Limb (tissue), 2 donors: Measurements from ENCODE around the gene HSD3B2.
A peak's percentile ranks its signal among the peaks of the same experiment; 100 is the strongest.
"Not testable (repeated sequence)": the region's sequence is repeated elsewhere in the genome, so short reads cannot be mapped to it uniquely, and the experiment has no call there.

Experiments
- DNase-seq, 2 donors: peaks; one replicate each; pipeline ENCODE4 v3.0.0-alpha.2; 2016; ENCODE audit errors: extremely low spot score in 2 of 2

HSD3B2 gene

GRCh38 chr1:119414950-119415349 lies at the start of gene HSD3B2:
Gene HSD3B2 (plus strand): TSS chr1:119415150. CDS start chr1:119415420, 270 bp downstream.
- DNase-seq = no peak

DNA sequence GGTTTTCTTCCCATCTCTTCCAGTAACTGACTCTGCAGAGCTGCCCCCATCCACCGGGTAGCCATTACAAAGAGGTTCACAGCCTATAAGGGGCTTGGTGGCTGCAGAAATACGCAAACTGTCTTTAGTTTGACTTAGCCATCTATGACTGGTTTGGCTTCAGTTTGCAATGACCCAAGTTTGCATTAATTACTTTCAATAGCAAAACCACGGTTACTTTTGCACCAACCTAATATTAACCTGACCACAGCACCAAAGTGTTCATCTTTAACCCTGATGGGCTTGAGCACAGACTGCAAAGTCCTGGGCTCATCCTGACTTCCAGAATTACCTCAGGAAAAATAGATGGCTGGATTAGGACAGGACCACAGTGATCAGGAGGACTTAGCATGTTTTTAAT lies 48.5 kb upstream of the HSD3B2 start:
- no peak for DNase-seq

DNA sequence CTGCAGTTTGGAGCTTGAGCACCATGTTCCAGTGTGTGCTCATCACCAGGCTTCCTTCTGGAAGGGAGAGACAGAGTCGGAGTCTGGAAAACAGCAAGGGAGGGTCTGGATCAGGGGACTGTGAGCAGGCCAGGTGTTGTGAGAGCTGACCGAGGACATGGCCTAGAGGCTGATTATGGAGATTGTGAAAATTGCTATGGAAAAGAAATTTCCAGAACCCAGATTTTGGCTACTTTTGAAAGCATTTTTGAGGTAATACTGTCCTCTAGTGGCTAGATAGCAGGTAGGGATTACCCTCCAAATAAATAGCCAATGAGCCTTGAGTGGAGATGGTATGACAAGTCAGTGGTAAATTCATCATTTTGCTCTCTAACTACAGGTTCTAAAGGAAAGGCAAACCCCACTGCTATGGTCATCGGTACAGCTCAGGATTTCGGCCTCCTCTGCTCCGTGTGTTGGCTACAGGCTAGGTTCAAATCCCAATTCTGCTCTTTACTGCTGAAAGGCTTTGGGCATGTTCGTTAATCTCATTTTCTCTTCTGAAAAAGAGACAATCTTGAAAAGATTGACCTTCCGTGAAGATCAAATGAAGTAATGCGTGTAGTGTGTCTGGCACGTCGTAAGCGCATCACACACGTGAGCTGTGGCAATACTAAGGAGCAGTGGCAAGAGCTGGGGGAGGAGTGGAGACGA lies 47.4 kb upstream of the HSD3B2 start:
- peak; percentile 32 to 70 for DNase-seq

DNA sequence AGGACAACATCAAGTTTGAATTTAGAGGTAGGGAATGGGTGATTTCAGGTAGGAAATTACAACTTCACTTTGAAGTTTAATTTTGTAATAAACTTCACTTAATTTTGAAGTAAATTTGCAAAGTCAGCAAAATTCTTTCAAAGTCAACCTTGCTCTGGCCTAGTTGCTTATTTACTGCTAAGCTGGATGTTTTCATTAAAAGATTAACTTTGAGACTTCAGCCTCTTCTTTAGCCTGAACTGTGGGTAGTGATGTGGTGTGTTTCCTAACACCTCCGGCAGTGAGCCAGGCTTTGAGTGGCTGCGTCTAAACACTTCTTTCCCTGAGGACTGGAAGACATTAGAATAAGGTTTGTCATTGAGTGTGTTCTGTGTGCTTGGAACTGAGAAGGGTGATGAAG lies 46.4 kb upstream of the HSD3B2 start, which contains the start of gene HAO2:
Gene HAO2, plus strand, starts transcription at position 232 of the 400 bp plus-strand sequence. CDS start 12,301 bp downstream, outside the sequence.
- DNase-seq = no peak

DNA sequence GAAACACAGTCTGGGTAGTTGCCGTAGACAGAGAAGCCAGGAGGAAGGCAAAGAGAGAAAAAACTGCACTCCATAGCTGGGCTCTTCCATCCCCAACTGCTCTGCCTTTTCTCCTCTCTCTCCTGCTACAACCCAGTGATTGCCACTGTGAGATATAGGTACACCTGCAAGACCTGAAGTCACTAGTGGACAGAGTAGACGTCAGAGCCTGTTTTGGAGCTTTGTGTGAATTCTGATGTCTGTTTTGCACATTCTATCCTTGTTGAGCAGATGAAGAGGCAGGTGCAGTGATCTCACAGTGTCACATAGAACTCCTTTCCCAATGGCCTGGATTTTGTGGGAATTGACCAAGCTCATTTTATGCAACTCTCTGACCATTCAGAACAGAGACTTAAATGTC lies 44.2 kb upstream of the HSD3B2 start:
- DNase-seq = no peak

DNA sequence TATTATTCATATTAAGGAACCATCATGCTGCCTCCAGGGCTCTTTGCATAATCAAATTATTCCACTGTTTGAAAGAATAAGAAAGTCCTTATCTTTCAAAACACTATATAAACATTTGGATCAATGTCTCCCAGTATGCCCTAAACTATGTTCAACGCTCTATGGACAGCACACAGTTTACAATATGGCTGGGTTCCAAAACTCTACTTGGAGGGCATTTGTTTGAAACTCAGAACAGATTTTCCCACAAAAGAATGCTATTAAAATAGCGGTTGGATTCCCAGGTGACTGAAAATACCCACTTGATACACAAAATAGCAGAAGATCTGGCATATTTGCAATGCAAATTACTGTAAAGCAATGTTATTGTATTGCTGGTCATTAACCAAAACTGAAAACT lies 43.1 kb upstream of the HSD3B2 start:
- DNase-seq = no peak

GRCh38 chr1:119372503-119373086 lies 42.4 kb upstream of the HSD3B2 start:
- peak; percentile 53 to 57 for DNase-seq

GRCh38 chr1:119373465-119373864 lies 41.5 kb upstream of the HSD3B2 start:
- DNase-seq = no peak

DNA sequence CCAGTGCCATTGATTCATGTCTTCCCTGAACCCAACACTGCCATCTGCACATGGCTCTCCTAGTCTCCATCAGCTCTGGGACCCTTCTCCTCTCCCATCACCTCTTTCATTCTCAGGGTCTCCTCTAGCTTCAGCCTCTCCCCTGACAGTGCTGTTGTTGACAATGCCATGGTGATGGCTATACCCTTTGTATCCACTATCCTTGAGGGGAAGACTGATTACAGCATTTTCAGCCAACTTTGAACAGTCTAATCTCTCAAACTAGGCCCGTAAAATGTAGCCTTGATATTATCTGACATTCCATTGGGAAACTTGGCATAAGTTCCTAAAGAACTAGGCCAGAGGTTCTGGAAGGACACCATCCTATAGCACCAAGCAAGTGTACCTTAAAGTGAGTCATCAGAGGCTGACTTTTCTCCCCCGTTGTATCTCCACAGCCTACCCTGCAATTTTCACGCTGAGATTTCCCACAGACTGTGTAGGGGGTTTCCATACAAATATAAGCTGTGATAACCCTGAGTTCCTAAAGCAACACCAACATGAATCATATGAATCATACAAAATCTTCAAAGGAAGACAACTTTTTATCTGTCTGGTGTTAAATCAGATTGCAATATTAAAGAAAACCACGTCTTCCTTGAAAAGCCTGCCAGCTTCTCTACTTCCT lies 40.6 kb upstream of the HSD3B2 start:
- DNase-seq = no peak

DNA sequence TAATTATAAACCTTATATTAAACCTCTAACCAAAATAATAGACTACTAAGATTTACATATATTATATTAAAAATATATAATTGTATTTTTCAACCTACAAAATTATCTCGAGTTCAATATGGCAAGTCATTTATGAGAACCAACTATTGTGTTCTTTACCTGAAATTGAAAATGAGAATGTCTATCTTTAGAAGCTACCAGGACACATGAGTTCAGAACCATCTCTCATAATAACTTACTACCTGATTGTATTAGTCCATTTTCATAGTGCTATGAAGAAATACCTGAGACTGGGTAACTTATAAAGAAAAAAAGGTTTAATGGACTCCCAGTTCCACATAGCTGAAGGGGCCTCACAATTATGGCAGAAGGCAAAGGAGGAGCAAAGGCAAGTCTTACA lies 39.6 kb upstream of the HSD3B2 start:
- no peak for DNase-seq

DNA sequence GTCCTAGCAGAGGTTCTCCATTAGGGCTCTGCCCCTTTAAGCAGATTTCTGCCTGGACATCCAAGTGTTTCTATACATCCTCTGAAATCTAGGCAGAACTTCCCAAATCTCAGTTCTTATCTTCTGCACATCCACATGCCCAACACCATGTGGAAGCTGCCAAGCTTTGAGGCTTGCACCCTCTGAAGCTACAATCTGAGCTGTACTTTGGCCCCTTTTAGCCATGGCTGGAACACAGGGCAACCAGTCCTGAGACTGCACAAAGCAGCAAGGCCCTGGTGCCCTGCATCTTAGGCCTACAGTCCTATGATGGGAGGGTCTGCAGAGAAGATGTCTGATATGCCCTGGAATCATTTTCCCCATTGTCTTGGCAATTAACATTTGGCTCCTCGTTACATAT lies 38.4 kb upstream of the HSD3B2 start:
- no peak for DNase-seq

GRCh38 chr1:119377594-119377993 lies 37.4 kb upstream of the HSD3B2 start:
- DNase-seq = not testable (repeated sequence)

DNA sequence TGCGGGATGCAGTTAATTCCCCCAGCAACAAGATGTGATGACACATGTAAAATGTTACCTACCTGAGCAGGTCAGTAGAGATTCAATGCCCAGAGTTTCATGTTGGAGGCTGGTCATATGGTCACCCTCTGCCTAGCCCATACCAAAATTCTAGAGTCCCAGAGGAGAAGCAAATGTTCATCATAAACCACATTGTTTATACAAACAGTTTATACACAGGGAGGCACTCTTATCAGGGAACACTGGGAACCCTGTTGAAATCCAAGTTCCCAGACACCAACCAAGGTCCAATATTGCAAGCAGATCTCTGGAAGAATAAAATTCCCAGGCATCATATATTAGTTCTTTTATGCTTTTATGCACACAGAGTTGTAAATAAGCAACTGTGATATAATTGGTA lies 35.8 kb upstream of the HSD3B2 start:
- no peak for DNase-seq

GRCh38 chr1:119380304-119380703 lies 34.6 kb upstream of the HSD3B2 start:
- DNase-seq = no peak

DNA sequence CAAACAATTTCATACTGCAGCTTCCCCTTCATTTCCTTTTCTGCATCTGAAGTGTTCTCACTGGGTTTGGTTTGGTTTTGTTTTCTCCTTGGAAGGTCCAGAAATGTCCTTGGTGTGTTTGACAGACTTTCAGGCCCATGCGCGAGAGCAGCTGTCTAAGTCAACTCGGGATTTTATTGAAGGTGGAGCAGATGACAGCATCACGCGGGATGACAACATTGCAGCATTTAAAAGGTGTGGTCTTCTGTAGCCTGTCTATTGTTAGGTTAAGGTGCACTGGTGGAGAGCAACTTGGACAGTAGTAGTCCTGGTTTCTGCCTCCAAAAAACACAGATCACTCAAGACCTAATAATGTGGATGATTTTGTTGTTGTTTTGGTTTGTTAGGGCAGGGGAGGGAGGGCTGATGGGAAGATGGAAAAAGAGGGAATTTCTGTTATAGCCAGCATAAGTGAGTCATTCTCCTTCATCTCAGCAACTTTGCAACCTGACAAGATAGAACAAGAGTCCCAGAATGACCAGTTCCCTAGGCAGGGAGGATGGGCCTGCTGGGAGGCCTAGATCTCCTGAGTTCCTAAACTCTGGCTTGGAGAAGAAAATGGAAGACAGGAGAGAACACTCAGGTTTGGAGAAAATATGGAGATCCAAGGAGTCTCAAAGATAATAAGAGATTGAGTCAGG lies 33.8 kb upstream of the HSD3B2 start:
- no peak for DNase-seq

DNA sequence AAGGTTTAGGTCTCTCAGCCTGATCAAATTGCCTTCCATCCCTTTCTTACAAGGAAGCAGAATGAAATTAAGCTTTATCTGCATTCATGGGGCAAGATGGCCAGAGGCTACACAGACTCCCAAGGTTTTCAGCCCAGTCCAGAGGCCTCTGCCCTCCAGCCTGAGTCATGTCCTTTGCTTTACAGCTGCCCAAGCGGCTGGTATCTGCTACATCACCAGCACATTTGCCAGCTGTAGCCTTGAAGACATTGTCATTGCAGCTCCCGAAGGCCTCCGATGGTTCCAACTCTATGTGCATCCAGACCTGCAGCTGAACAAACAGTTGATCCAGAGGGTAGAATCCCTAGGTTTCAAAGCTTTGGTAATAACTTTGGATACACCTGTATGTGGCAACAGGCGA lies 30.4 kb upstream of the HSD3B2 start:
- no peak for DNase-seq

GRCh38 chr1:119385650-119386049 lies 29.3 kb upstream of the HSD3B2 start:
- no peak for DNase-seq

GRCh38 chr1:119387858-119388257 lies 27.1 kb upstream of the HSD3B2 start:
- DNase-seq = no peak

- DNase-seq = no peak
Observed at GRCh38 chr1:119388450-119388849, 26.5 kb upstream of the HSD3B2 start.

DNA sequence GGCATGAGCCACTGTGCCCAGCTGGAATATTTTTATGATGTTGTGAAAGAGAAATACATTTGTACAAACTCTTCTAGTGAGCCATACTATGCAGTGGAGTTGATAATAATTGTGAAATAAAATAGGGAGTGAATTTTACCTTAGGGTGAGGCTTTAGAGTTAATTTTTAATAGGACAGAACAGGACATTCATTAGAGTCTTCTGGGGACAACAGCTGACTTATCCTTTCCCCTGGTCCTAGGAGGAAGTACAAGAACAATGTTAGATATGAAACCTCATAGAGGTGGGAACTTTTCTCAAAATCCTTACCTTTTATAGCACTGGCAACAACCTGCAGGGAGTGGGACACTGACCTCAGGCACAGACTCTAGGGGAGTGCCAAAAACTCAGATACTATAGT lies 24.4 kb upstream of the HSD3B2 start:
- DNase-seq = no peak

DNA sequence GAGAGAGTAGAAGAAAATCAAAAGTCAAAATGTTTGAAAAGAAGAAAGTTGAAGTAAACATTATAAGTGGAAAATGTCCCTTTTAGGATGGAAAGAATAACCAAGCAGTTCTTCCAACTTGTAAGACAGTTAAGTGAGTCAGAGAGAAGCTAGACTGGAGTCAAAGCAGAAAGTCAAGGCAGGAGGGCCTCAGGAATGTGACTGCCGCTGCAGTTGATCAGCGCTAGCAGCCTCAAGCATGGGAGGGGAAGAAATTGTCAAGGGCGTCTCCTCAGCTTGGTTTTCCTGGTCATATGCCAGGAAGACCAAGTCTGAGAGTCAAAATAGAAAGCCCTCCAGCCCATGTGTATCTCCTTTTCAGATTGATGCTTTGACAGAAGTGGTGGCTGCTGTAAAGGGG lies 23.2 kb upstream of the HSD3B2 start:
- no peak for DNase-seq

- no peak for DNase-seq
Observed at GRCh38 chr1:119394085-119394484, 20.9 kb upstream of the HSD3B2 start.
